GM18861 (cell line): ENCODE measurements around the gene CHCHD6.

Source experiments
- ATAC-seq: cut with Tn5 transposase; IDR thresholded peaks from one replicate; pipeline ENCODE4 v1.9.1; 2021; ENCODE audit not compliant: unreplicated experiment

CHCHD6 gene

GRCh38 chr3:126970921-126971320 is 266.9 kb downstream of the CHCHD6 start:
- ATAC-seq = no peak

- no peak for ATAC-seq
Observed at GRCh38 chr3:126971891-126972351, 267.9 kb downstream of the CHCHD6 start.

GRCh38 chr3:126972866-126973265 is 268.8 kb downstream of the CHCHD6 start:
- ATAC-seq = no peak

- no peak for ATAC-seq
Observed at GRCh38 chr3:126973814-126974213, 269.8 kb downstream of the CHCHD6 start.

- ATAC-seq = no peak
Observed at GRCh38 chr3:126974756-126975155, 270.7 kb downstream of the CHCHD6 start.

GRCh38 chr3:126976906-126977305 is 272.9 kb downstream of the CHCHD6 start:
- no peak for ATAC-seq

- ATAC-seq = no peak
Observed at GRCh38 chr3:126977821-126978220, 273.8 kb downstream of the CHCHD6 start.

- no peak for ATAC-seq
Observed at GRCh38 chr3:126978291-126978690, 274.3 kb downstream of the CHCHD6 start.

- ATAC-seq = no peak
Observed at GRCh38 chr3:126979046-126979628, 275.1 kb downstream of the CHCHD6 start.

- ATAC-seq = no peak
Observed at GRCh38 chr3:126980266-126980811, 276.3 kb downstream of the CHCHD6 start.

GRCh38 chr3:126982126-126982470 is 278.1 kb downstream of the CHCHD6 start:
- peak; percentile 14 for ATAC-seq

- ATAC-seq = peak; percentile 50
Observed at GRCh38 chr3:126982471-126983175, 278.6 kb downstream of the CHCHD6 start, which contains the start of gene PLXNA1. PLXNA1 (plus strand) TSS chr3:126983115; CDS start chr3:126988594, 5,479 bp downstream.

- ATAC-seq = no peak
Observed at GRCh38 chr3:126983276-126983652, 279.2 kb downstream of the CHCHD6 start.

GRCh38 chr3:126983653-126984390 is 279.8 kb downstream of the CHCHD6 start:
- no peak for ATAC-seq

- ATAC-seq = no peak
Observed at GRCh38 chr3:126984391-126985131, 280.5 kb downstream of the CHCHD6 start.

- no peak for ATAC-seq
Observed at GRCh38 chr3:126985132-126985985, 281.3 kb downstream of the CHCHD6 start.

GRCh38 chr3:126986001-126986400 is 282.0 kb downstream of the CHCHD6 start:
- ATAC-seq = no peak

- no peak for ATAC-seq
Observed at GRCh38 chr3:126987129-126987528, 283.1 kb downstream of the CHCHD6 start.

GRCh38 chr3:126987596-126987995 is 283.6 kb downstream of the CHCHD6 start:
- no peak for ATAC-seq

GRCh38 chr3:126988451-126989021 is 284.5 kb downstream of the CHCHD6 start:
- ATAC-seq = no peak
